Measurements from ENCODE around the gene LTK.

The LTK gene

GRCh38 chr15:41499109-41499851 lies 14.3 kb downstream of the LTK start:
- in situ Hi-C loops (cut with MboI; ENCODE audit: low sequenced_read_pairs), result no loop called here

- in situ Hi-C loops (cut with MboI; ENCODE audit: low sequenced_read_pairs), result no loop called here
Observed at GRCh38 chr15:41498657-41499056, 15.0 kb downstream of the LTK start.

DNA sequence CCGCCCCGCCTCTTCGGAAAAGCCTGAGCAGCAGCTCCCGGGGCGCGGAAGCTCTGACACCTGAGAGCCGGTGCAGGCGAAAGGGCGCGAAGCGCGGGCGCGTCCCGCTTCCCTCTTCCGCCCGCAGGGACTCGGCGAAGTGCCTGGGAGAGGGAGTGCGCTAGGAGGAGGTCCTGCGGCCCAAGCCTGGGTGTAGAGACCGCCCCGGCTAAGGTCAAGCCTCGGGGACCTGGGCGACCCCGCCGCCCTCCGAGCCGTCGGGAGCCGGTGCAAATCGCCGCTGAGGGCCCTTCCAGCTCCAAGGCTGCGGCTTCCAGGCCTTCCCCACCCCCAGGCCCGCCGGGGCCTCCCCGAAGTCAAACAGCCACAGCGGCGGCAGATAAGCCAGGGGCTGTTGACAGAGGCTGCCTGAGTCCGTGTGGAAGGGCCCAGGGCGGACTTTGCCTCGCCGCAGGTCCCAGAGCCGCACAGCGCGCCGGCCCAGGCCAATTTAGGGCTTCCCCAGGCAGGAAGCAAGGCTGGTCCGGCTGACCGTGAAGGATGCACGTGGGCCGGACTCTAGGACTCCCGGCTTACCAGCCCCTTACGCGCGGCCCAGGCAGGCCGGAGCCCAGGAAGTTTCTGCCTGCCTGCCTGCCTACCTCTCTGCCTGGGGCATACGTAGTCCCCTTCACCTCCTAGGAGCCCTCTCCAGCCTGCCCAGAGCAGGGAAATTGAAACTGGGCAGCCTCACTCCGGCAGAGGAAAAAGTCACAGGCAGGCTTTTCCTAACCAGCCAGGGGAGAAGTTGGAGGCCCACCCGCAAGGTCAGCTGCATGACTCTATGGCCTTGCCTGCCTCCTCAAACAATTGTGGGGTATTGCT lies 17.7 kb downstream of the LTK start:
- in situ Hi-C loops (cut with MboI; ENCODE audit: low sequenced_read_pairs), result no loop called here

- in situ Hi-C loops (cut with MboI; ENCODE audit: low sequenced_read_pairs), result no loop called here
Observed at GRCh38 chr15:41494922-41495735, 18.5 kb downstream of the LTK start.

- in situ Hi-C loops (cut with MboI; ENCODE audit: low sequenced_read_pairs), result no loop called here
Observed at GRCh38 chr15:41494190-41494921, 19.3 kb downstream of the LTK start.

DNA sequence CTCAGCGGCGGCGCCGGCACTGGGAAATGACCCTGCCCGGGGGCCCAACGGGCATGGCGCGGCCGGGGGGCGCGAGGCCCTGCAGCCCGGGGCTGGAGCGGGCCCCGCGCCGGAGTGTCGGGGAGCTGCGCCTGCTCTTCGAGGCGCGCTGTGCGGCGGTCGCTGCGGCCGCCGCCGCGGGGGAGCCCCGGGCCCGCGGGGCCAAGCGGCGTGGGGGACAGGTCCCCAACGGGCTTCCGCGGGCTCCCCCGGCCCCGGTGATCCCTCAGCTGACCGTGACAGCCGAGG lies 19.8 kb downstream of the LTK start:
- in situ Hi-C loops (cut with MboI; ENCODE audit: low sequenced_read_pairs), result no loop called here

DNA sequence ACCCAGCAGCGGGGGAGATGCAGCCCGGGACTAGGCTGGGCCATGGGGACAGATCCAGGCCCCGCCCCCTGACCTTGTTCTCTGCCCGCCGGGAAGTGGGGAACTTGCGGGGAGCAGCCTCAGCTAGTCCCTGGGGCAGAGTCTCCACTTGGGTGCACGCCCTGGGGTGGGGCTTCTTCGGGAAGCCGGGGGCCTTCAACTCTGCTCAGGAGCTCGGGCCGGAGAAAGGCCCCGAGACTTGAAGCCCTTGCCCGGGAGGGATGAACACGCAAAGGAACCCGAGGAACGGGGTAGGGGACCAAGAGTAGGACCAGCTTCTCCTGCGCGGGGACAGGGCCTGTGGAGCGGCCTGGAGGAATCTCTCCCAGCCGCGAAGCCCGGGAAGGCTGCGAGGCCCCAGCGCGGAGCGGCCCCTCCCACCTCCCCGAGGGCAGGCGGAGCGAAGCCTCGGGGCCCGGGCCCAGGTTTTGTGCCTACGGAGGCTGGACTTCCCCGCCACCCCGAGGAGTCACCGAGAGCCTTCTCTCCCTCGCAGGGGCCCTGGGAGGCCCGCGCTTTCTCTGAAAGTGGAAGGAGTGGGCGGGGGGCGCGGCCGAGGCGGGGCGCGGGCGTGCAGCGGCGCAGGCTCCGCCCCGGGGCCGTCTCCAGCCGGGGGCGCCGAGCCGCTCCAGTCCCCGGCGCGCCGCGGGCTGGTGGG lies 20.3 kb downstream of the LTK start, which contains the start of gene ITPKA:
TSS of gene ITPKA (plus strand) at position 670 of the 697 bp plus-strand sequence. CDS start 54 bp downstream, outside the sequence.
- in situ Hi-C loops (cut with MboI; ENCODE audit: low sequenced_read_pairs), result no loop called here

DNA sequence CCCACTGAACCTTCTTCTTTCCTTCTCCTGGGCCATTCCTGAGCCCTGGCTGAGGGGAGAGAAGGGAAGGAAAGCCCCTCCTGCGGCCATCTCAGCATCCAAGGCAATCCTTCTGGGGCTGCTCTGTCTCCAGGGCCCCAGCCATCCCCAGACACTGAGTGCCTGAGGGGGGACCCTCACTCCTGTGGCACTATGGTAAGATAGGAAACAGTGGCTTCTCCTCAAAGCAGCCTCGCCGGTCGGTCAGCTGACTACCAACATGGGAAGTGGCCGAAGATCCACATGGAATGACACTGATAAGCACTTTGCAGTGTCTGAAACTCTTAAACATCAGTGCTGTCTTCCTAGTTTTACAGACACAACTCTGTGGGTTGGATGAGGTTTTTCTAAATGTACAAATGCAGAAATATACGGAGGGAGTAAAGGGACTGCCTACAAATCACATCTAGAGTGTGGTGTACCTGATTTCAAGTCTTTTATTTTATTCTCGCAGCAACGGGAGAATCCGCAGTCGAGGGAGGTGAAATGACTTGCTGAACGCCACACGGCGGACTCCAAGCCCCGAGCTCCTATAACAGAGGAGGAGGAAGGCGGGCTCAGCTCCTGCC lies 20.9 kb downstream of the LTK start:
- in situ Hi-C loops (cut with MboI; ENCODE audit: low sequenced_read_pairs), result no loop called here

DNA sequence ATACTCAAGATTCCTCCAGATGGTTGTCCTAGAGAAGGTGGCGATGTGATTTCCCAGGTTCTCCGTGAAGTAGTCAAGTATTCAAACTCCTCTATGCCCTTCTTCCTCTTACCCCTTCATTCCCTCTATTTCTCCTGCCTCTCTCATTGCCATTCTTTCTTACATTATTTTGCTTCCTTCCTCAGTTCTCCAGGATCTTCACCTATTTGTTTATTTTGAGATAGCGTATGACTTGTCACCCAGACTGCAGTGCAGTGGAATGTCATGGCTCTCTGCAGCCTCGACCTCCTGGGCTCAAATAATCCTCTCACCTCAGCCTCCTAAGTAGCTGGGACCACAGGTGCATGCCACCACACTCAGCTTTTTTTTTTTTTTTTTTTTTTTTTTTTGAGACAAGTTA lies 21.7 kb downstream of the LTK start:
- in situ Hi-C loops (cut with MboI; ENCODE audit: low sequenced_read_pairs), result no loop called here

DNA sequence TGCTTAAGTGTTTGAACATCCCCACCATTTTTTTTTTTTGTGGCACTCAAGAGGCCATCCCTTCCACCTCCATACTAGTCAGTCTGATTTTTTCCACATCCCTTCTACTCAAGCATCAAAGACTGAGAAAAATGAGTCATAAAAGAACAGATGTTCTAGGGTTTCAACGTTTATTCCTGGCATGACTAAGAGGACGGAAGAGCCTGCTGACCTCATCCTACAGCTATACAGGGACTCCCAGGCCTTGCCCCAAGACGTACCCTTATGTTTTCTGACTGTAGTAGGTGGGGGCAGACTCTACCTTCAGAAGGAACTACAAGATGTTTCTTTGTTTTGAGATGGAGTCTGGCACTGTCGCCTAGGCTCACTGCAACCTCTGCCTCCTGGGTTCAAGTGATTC lies 23.3 kb downstream of the LTK start:
- in situ Hi-C loops (cut with MboI; ENCODE audit: low sequenced_read_pairs), result no loop called here

DNA sequence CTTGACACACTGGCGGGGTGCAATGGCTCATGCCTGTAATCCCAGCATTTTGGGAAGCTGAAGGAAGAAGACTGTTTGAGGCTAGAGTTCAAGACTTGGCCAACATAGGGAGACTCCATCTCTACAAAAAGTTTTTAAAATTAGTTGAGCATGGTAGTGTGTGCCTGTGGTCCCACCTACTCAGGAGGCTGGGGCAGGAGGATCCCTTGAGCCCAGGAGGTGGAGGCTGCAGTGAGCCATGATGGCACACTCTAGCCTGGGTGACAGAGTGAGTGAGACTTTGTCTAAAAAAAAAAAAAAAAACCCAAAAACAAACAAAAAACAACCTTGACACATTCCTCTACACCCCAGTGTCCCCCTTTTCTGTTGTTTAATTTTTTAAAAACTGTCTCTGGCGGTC lies 24.0 kb downstream of the LTK start:
- in situ Hi-C loops (cut with MboI; ENCODE audit: low sequenced_read_pairs), result no loop called here

- in situ Hi-C loops (cut with MboI; ENCODE audit: low sequenced_read_pairs), result no loop called here
Observed at GRCh38 chr15:41487802-41488201, 25.8 kb downstream of the LTK start.

DNA sequence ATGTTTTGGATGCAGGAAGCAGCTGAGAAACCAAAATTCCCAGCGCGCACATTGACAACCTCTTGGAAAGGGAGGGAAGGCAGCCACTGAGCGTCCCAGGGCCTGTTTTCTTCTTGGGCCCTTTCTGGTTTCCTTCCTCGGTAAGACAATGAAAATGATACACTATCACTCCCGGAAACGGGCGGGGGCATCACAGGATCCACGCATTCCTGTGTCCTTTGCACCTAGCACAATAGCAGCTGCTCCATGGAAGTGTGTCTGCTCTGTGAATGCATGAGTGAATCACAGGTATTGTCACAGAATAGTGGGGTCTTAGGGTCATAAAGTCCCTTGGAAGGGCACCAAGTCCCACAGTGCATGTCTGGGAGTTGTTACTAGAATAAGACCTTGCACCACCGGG lies 26.2 kb downstream of the LTK start:
- in situ Hi-C loops (cut with MboI; ENCODE audit: low sequenced_read_pairs), result no loop called here

GRCh38 chr15:41486286-41486685 lies 27.3 kb downstream of the LTK start:
- in situ Hi-C loops (cut with MboI; ENCODE audit: low sequenced_read_pairs), result no loop called here

GRCh38 chr15:41484937-41485625 lies 28.5 kb downstream of the LTK start:
- in situ Hi-C loops (cut with MboI; ENCODE audit: low sequenced_read_pairs), result no loop called here

- in situ Hi-C loops (cut with MboI; ENCODE audit: low sequenced_read_pairs), result no loop called here
Observed at GRCh38 chr15:41483519-41483918, 30.1 kb downstream of the LTK start.

DNA sequence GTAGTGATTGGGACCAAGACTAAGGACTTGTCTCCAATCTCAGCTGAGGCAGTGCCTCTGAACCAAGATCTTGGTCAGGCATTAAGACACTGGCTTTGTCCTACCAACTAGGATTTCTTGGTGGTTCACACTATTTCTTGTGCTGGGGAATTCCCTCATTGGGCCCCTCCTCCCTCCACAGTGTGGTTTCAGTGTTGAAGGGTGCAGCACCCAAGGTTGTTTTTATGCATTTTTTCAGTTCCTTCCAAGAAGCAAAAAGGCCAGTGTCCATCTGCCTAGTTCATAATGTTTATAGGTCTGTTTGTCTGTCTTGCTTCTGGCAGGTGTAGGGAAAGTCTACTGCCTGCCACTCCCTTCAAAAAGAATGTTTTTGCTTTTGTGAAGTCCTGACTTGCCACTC lies 30.5 kb downstream of the LTK start:
- in situ Hi-C loops (cut with MboI; ENCODE audit: low sequenced_read_pairs), result no loop called here

GRCh38 chr15:41482110-41482877 lies 31.3 kb downstream of the LTK start:
- in situ Hi-C loops (cut with MboI; ENCODE audit: low sequenced_read_pairs), result no loop called here

Measured in hTERT RPE-1 (cell line).